Measurements from ENCODE around the gene HYCC1. TPM values are rescaled to one million over a fixed set of nuclear protein-coding genes. Genes with fewer than 3 reads are reported as not detected.

The HYCC1 gene
- total and polyA plus RNA-seq, 9 of the 15 experiments (the other 6 are each of a cell fraction or from before 2014, with no cell fraction given), result 11.2 to 40.6 (median 37.9) TPM

DNA sequence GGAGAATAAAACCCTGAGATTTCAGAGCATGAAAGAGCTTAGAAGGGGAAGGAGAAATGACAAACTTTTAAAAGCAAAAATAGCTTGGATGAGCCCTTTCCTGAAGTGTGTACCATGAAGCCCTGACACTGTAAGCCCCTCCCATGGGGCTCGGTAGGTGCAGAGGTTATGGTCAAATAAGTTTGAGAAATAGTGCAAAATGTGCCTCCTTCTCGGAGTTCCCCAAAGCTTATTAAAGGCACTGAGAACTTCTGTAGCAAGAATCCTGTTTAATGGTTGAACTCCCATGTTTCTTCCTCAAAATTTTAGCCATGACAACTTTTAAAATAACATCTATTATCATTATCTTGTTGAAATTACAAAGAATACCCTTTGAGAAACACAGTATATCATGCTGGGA, 10.5 kb upstream of the HYCC1 start:
- intact Hi-C loops (cut with micrococcal nuclease) (no loop called here), in situ Hi-C loops (cut with MboI) (no loop called here)
- no peak overlapping the region for H3K9ac ChIP-seq (ENCODE audit: insufficient read depth in 1 of 2, low read depth in 2 of 2, low read length in 2 of 2)
- no peaks in the 10 kb centered on the region for H3K36me3 ChIP-seq (ENCODE audit: control insufficient read depth, insufficient read depth, low read length)
- BruUV-seq (replicated peaks), result no TSS peak
- FAIRE-seq, result no peak
- peak overlapping the region; percentile 27; the same call in 1 of the 2 replicates for H2AFZ ChIP-seq (ENCODE audit: low read depth, low read length)
- no peak for ATAC-seq
- H3K4me3 ChIP-seq, result no peak overlapping the region
- H3K79me2 ChIP-seq (ENCODE audit: control insufficient read depth, insufficient read depth, low read length), result no peaks in the 10 kb centered on the region
- CTCF ChIA-PET (ENCODE audit: low intra/inter-chr PET ratio), result no interaction called here
- peaks cover 4 to 9% of the 10 kb centered on the region in 2 experiments; a peak in 2 of 5 replicates for H3K4me1 ChIP-seq (replicated peaks in 1 of 2; ENCODE audit: control insufficient read depth in 2 of 2, insufficient read depth in 2 of 2, low read length in 2 of 2)
- WGBS (ENCODE audit: insufficient coverage, low coverage, missing lambda C conversion rate), result 32% methylated on average over 2 of the region's 2 CpGs
- no peak overlapping the region for H3K4me2 ChIP-seq (ENCODE audit: insufficient read depth, low read length)
- POLR2A ChIA-PET, result interaction anchor here (1.3 to 1.4 kb wide), 2 partner anchors 9 to 72 kb away, joined by 3 read pairs; no protein-coding TSS in a partner anchor
- no peaks in the 10 kb centered on the region for H3K9me1 ChIP-seq (ENCODE audit: control insufficient read depth, insufficient read depth, low read length)
- no peak overlapping the region for H3K27ac ChIP-seq (ENCODE audit: extremely low read depth, low read depth, low read length)
- no peaks in the 10 kb centered on the region for H3K27me3 ChIP-seq (ENCODE audit: control insufficient read depth in 2 of 2, insufficient read depth in 2 of 2, low read length in 2 of 2)
- TF ChIP-seq ZNF239 (CRISPR knock-in tag; IDR thresholded peaks at IDR 0.05), result peak; percentile 83
- no peak for TF ChIP-seq ZNF253 (CRISPR knock-in tag; conservative IDR thresholded peaks at IDR 0.05)
- TF ChIP-seq, protein P1, sequence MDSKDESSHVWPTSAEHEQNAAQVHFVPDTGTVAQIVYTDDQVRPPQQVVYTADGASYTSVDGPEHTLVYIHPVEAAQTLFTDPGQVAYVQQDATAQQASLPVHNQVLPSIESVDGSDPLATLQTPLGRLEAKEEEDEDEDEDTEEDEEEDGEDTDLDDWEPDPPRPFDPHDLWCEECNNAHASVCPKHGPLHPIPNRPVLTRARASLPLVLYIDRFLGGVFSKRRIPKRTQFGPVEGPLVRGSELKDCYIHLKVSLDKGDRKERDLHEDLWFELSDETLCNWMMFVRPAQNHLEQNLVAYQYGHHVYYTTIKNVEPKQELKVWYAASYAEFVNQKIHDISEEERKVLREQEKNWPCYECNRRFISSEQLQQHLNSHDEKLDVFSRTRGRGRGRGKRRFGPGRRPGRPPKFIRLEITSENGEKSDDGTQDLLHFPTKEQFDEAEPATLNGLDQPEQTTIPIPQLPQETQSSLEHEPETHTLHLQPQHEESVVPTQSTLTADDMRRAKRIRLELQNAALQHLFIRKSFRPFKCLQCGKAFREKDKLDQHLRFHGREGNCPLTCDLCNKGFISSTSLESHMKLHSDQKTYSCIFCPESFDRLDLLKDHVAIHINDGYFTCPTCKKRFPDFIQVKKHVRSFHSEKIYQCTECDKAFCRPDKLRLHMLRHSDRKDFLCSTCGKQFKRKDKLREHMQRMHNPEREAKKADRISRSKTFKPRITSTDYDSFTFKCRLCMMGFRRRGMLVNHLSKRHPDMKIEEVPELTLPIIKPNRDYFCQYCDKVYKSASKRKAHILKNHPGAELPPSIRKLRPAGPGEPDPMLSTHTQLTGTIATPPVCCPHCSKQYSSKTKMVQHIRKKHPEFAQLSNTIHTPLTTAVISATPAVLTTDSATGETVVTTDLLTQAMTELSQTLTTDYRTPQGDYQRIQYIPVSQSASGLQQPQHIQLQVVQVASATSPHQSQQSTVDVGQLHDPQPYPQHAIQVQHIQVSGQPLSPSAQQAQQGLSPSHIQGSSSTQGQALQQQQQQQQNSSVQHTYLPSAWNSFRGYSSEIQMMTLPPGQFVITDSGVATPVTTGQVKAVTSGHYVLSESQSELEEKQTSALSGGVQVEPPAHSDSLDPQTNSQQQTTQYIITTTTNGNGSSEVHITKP (IDR thresholded peaks at IDR 0.05; ENCODE audit: partially characterized antibody), result no peak
- DNase-seq (ENCODE audit: extremely low read depth in 1 of 4, low spot score in 3 of 4), result no peak
- no peaks in the 10 kb centered on the region for H3K9me3 ChIP-seq (replicated peaks; ENCODE audit: control insufficient read depth, insufficient read depth, low read depth, low read length)
- no peaks in the 10 kb centered on the region for H4K20me1 ChIP-seq (replicated peaks; ENCODE audit: control insufficient read depth, insufficient read depth, low read length)

Measured in K562 (cell line).